IMR-90 (cell line): Measurements from ENCODE around the gene CPA5. TPM values are rescaled to one million over a fixed set of nuclear protein-coding genes. Genes with fewer than 3 reads are reported as not detected.
A peak's percentile ranks its signal among the peaks of the same experiment; 100 is the strongest.

Experiments
- ATAC-seq: fragments of 200-7000 bp; cut with Tn5 transposase; 2 replicates; pipeline ENCODE4 v1.9.1; 2020; ENCODE audit warnings: low read depth, mild to moderate bottlenecking, moderate library complexity
- BruUV-seq: library from RNA; stranded (reverse); fragments of 400-500 nt; replicated peaks from 2 replicates; lab custom pipeline; 2021; lab: Mats Ljungman, UMichigan
- CTCF ChIA-PET: fragments of 300-600 bp; formaldehyde crosslinking; extraction: SDS; loops from one replicate; lab custom pipeline; 2021; ENCODE audit warnings: antibody characterized with exemption; lab: Yijun Ruan, JAX
- POLR2A ChIA-PET: fragments of 300-600 bp; sonication (Branson Sonifier 250); formaldehyde crosslinking; loops from one replicate; lab custom pipeline; 2022; ENCODE audit warnings: antibody characterized with exemption; ENCODE audit not compliant: unreplicated experiment; lab: Charles Lee
- DNase-seq: peaks from one replicate; pipeline ENCODE4 v3.0.0; 2013
- H2AFZ ChIP-seq: replicated peaks from 2 replicates; pipeline ENCODE3; 2013; ENCODE audit warnings: low read length, mild to moderate bottlenecking; ENCODE audit not compliant: poor library complexity
- H2AK5ac ChIP-seq: 2 replicates; pipeline ENCODE4 v1.6.1; 2013; ENCODE audit warnings: low read depth, low read length, inconsistent platforms
- H2AK9ac ChIP-seq: replicated peaks from 2 replicates; pipeline ENCODE3; 2013; ENCODE audit warnings: mild to moderate bottlenecking, low read depth, low read length, moderate library complexity; ENCODE audit not compliant: poor library complexity
- H2BK120ac ChIP-seq: 2 replicates; pipeline ENCODE4 v1.6.1; 2013; ENCODE audit warnings: low read depth, low read length, inconsistent platforms
- H2BK15ac ChIP-seq: 3 replicates; pipeline ENCODE4 v1.6.1; 2013; ENCODE audit warnings: low read depth, low read length, inconsistent platforms
- H2BK20ac ChIP-seq: 2 replicates; pipeline ENCODE4 v1.6.1; 2013; ENCODE audit warnings: low read depth, mild to moderate bottlenecking, inconsistent platforms, low read length, moderate library complexity
- H2BK5ac ChIP-seq: 2 replicates; pipeline ENCODE4 v1.6.1; 2013; ENCODE audit warnings: mild to moderate bottlenecking, low read depth, low read length, inconsistent platforms; ENCODE audit not compliant: poor library complexity, severe bottlenecking
- H3K14ac ChIP-seq: replicated peaks from 2 replicates; pipeline ENCODE4 v1.6.1; 2013; ENCODE audit warnings: low read depth, low read length, inconsistent platforms
- H3K18ac ChIP-seq: 2 replicates; pipeline ENCODE4 v1.6.1; 2013; ENCODE audit warnings: low read depth, low read length, control low read depth
- H3K23ac ChIP-seq: 2 replicates; pipeline ENCODE4 v1.6.1; 2013; ENCODE audit warnings: low read depth, low read length, inconsistent platforms
- H3K27ac ChIP-seq: 2 replicates; pipeline ENCODE4 v1.5.1; 2013; ENCODE audit warnings: mild to moderate bottlenecking, control low read depth, low read length; ENCODE audit not compliant: insufficient read depth
- H3K27me3 ChIP-seq: 2 replicates; pipeline ENCODE4 v1.6.1; 2013; ENCODE audit warnings: low read length; ENCODE audit not compliant: control insufficient read depth, insufficient read depth
- H3K36me3 ChIP-seq: 2 replicates; pipeline ENCODE4 v1.6.1; 2013; ENCODE audit warnings: low read length, mixed read lengths; ENCODE audit not compliant: control insufficient read depth, insufficient read depth
- H3K4ac ChIP-seq: 2 replicates; pipeline ENCODE4 v1.6.1; 2013; ENCODE audit warnings: low read depth, low read length, inconsistent platforms
- H3K4me1 ChIP-seq: 2 replicates; pipeline ENCODE4 v1.6.1; 2013; ENCODE audit warnings: low read length, mixed read lengths; ENCODE audit not compliant: control insufficient read depth, insufficient read depth
- H3K4me2 ChIP-seq: 2 replicates; pipeline ENCODE4 v1.6.1; 2013; ENCODE audit warnings: low read depth, mild to moderate bottlenecking, control low read depth, low read length, moderate library complexity
- H3K4me3 ChIP-seq: 2 replicates; pipeline ENCODE4 v1.5.1; 2013; ENCODE audit warnings: low read depth, mild to moderate bottlenecking, control low read depth, low read length, moderate library complexity; ENCODE audit not compliant: insufficient read depth
- H3K56ac ChIP-seq: 2 replicates; pipeline ENCODE4 v1.6.1; 2013; ENCODE audit warnings: low read length, inconsistent platforms; ENCODE audit not compliant: insufficient read depth; ENCODE audit errors: extremely low read depth
- H3K79me1 ChIP-seq, 2 experiments: 2 replicates each; pipeline ENCODE4 v1.6.1; 2013; ENCODE audit warnings: low read length in 2 of 2, inconsistent platforms in 1 of 2, low read depth in 1 of 2
- H3K9ac ChIP-seq: 2 replicates; pipeline ENCODE4 v1.6.1; 2013; ENCODE audit warnings: low read depth, low read length, control low read depth
- H3K9me1 ChIP-seq: 2 replicates; pipeline ENCODE4 v1.6.1; 2013; ENCODE audit warnings: low read length, inconsistent platforms; ENCODE audit not compliant: insufficient read depth
- H3K9me3 ChIP-seq: 2 replicates; pipeline ENCODE4 v1.6.1; 2013; ENCODE audit warnings: low read length; ENCODE audit not compliant: control insufficient read depth, insufficient read depth
- H4K20me1 ChIP-seq: 2 replicates; pipeline ENCODE4 v1.6.1; 2013; ENCODE audit warnings: low read length, inconsistent platforms; ENCODE audit not compliant: insufficient read depth
- H4K5ac ChIP-seq: 2 replicates; pipeline ENCODE4 v1.6.1; 2013; ENCODE audit warnings: mild to moderate bottlenecking, low read depth, low read length, control low read depth
- H4K8ac ChIP-seq, 2 experiments: 2 replicates each; pipeline ENCODE4 v1.6.1; 2013; ENCODE audit warnings: low read depth in 2 of 2, low read length in 2 of 2, control low read depth in 1 of 2, inconsistent platforms in 1 of 2
- H4K91ac ChIP-seq: 2 replicates; pipeline ENCODE4 v1.6.1; 2013; ENCODE audit warnings: low read depth, low read length, inconsistent platforms; ENCODE audit not compliant: insufficient read depth
- CEBPB ChIP-seq: IDR thresholded peaks from 2 replicates; pipeline ENCODE4 v1.6.1; 2012; ENCODE audit warnings: low read depth, low read length, improper control_type of control experiment
- CHD1 ChIP-seq: IDR thresholded peaks from 2 replicates; pipeline ENCODE4 v1.6.1; 2012; ENCODE audit warnings: low read depth, low read length, improper control_type of control experiment
- FOS ChIP-seq: fragments of 150-350 bp; IDR thresholded peaks from 2 replicates; pipeline ENCODE4 v1.6.1; 2016; ENCODE audit warnings: low read depth, low read length
- WGBS, 2 experiments: methylation state at CpG; one replicate each; pipeline versions ENCODE4 v1.1.5 to v1.1.7; 2013; ENCODE audit warnings: missing lambda C conversion rate in 2 of 2; ENCODE audit not compliant: insufficient read length in 1 of 2; ENCODE audit errors: extremely low coverage in 2 of 2; 5-methylcytosine and 5-hydroxymethylcytosine counted together
- dilution Hi-C: fragments of 300-500 bp; cut with HindIII; formaldehyde crosslinking; loops from one replicate; pipeline ENCODE4 v1.14.3; 2018; ENCODE audit warnings: low sequenced_read_pairs; ENCODE audit not compliant: unreplicated experiment
- in situ Hi-C: fragments of 300-500 bp; cut with MboI; formaldehyde crosslinking; loops from 3 replicates; pipeline ENCODE4 v1.14.3; 2019; ENCODE audit warnings: low sequenced_read_pairs, inconsistent platforms, mixed read lengths
- intact Hi-C: fragments of 100-400 bp; cut with micrococcal nuclease; formaldehyde crosslinking; loops from 2 replicates; pipeline ENCODE4 v1.10.0; 2022
- polyA plus RNA-seq, 3 experiments: library from polyadenylated mRNA; depleted of rRNA; stranded (reverse); fragments of >200 nt; gene quantifications; 2 replicates each; pipeline ENCODE4 v1.2.3, GENCODE V29; 2012; ENCODE audit warnings: low replicate concordance in 1 of 3
- total RNA-seq: library from RNA; depleted of rRNA; stranded (reverse); fragments of >200 nt; gene quantifications from 2 replicates; pipeline ENCODE4 v1.2.3, GENCODE V29; 2012
- TF ChIP-seq, protein P1 (sequence below): fragments of 150-350 bp; IDR thresholded peaks from 2 replicates; pipeline ENCODE4 v1.6.1; 2017; ENCODE audit warnings: mild to moderate bottlenecking, antibody characterized with exemption, low read length, low read depth

CPA5 gene
- total and polyA plus RNA-seq, 2 of the 4 experiments (the other 2 are of a cell fraction): under 0.01 to 0.86 TPM

DNA sequence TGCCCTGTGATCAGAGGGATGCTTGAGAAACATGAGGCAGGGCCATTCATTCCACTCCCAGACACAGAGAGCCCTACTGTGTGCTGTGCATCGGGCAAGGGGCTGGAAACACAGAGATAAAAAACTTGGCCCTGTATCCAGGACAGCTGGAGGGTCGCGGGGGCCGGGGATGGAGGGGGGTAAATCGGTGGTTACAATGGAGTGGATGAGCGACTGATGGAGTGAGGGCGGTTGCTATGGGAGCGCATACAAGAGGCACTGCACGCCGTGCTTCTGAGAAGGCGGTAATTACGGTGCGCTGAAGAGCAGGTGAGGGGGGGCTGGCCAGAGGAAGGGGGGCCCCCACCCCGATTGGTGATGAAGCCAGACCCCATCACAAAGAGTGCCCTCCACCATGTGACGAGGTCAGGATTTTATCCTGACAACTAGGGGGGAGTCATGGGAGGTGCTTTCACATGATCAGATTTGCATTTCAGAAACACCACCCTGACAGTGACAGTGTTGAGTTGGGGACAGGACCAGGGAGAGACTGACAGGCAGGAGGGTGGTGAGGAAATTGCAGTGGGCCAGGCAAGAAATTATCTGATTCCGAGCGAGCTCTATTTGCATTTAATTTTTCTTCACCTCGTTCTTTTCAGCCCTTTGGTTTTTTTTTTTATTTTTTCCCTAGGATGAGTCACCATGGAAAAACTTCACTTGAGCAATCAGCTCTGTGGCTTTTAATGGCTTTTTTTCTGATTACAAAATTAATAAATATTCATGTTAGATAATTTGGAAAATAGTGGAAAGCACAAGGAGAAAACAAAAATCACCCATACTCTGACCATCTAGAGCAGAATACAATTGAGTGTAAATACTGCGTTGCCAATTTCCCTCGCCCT is 7.8 kb downstream of the CPA5 start:
- Histone ChIP-seq H3K79me1 (peaks cover 0 to 6% of the 10 kb centered on the region in 2 experiments; a peak in 1 of 4 replicates), H3K4ac (peak overlapping the region; percentile 93), H2BK20ac (peak overlapping the region; percentile 97), H4K5ac (peak overlapping the region; percentile 95), H3K4me2 (peak overlapping the region; percentile 83), H3K4me1 (peaks cover 29% of the 10 kb centered on the region), H2AK9ac (peak overlapping the region; percentile 91), H4K8ac (peak overlapping the region; percentile 82 to 91), H3K9me3 (no peaks in the 10 kb centered on the region), H2AFZ (peak overlapping the region; percentile 81), H2BK120ac (peak overlapping the region; percentile 95), H3K23ac (peak overlapping the region; percentile 67), H3K27ac (peak overlapping the region; percentile 89), H3K9me1 (peaks cover 25% of the 10 kb centered on the region), H3K4me3 (no peak overlapping the region), H3K14ac (peak overlapping the region; percentile 56), H3K36me3 (no peaks in the 10 kb centered on the region), H4K20me1 (no peaks in the 10 kb centered on the region), H3K18ac (peak overlapping the region; percentile 95), H3K56ac (peak overlapping the region; percentile 60), H3K9ac (peak overlapping the region; percentile 67), H2BK5ac (peak overlapping the region; percentile 87), H2AK5ac (peak overlapping the region; percentile 99), H4K91ac (peak overlapping the region; percentile 94), H3K27me3 (no peaks in the 10 kb centered on the region), H2BK15ac (peak overlapping the region; percentile 98)
- no peak for ATAC-seq
- ChIA-PET CTCF (no interaction called here), POLR2A (interaction anchor here (0.6 kb wide), 1 partner anchor 552 kb away, joined by 3 read pairs; no protein-coding TSS in a partner anchor)
- in situ Hi-C loops (no loop called here), intact Hi-C loops (loop anchor here (10.0 kb wide), 1 partner anchor 142 kb away; the partner anchor contains the start of gene MEST), dilution Hi-C loops (no loop called here)
- peak; percentile 75 for DNase-seq
- TF ChIP-seq CEBPB (peak; percentile 96), FOS (peak; percentile 95), CHD1 (no peak)
- TF ChIP-seq, protein P1, sequence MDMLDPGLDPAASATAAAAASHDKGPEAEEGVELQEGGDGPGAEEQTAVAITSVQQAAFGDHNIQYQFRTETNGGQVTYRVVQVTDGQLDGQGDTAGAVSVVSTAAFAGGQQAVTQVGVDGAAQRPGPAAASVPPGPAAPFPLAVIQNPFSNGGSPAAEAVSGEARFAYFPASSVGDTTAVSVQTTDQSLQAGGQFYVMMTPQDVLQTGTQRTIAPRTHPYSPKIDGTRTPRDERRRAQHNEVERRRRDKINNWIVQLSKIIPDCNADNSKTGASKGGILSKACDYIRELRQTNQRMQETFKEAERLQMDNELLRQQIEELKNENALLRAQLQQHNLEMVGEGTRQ: no peak
- no TSS peak for BruUV-seq
- 58% methylated on average over 8 of the region's 20 CpGs; no CpG with 5 or more reads in 1 of the 2 experiments for WGBS, 2 experiments
